ENCODE results near the gene DNAJC4. TPM values are rescaled to one million over a fixed set of nuclear protein-coding genes. Genes with fewer than 3 reads are reported as not detected.
A peak's percentile ranks its signal among the peaks of the same experiment; 100 is the strongest.

Gene DNAJC4
- total and polyA plus RNA-seq, 2 of the 8 experiments (the other 6 are each of a cell fraction or from before 2014, with no cell fraction given) = 14.6 to 31.0 TPM

DNA sequence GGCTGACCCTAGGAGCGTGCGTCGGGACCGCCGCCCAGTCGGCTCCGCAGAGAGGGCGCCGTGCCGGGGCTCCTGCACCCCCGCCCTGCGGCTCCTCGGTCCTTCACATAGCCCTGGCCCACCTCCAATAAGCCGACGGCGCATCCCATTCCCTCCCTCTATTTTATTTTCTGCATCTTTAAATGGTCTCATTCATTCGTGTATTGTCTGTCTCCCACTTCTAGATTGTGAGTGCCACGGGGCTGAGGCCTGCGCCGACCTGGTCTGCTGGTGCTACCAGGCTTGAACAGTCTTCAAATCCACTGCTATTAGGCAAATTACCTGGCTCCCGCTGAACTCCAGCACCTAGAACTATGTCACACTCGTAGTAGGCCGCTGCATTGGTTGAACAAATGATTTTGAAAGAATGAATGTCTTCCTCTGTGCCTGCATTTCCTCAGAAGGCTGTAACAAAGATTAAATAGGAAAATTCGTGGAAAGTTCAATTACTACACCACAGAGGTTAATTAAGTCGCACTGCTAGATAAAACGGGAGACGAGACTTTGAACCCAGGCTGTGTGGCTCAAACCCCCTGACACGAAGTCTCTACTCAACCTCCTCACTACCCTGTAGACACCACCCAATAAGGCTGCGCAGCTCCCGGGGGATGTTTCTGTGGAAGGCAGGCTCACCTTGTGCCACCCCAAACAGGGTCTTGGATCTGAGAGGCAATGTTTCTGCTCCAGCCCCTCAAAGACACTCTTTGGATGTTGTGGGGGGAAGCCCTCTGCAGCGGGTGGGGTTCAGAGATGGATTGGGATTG, 17.6 kb downstream of the DNAJC4 start:
- Histone ChIP-seq H2AFZ (ENCODE audit: low read length) (no peak overlapping the region), H3K14ac (ENCODE audit: insufficient read length) (no peak overlapping the region), H4K8ac (ENCODE audit: extremely low read depth, insufficient read depth, low read length) (peak overlapping the region; percentile 63; the same call in 1 of the 2 replicates), H3K9ac (replicated peaks in 1 of 4; ENCODE audit: extremely low read depth in 1 of 4, low read depth in 3 of 4, low read length in 3 of 4) (no peak overlapping the region), H3K36me3 (ENCODE audit: control insufficient read depth in 2 of 4, insufficient read depth in 4 of 4, low read length in 3 of 4) (peaks cover 0 to 17% (median 4%) of the 10 kb centered on the region in 4 experiments; a peak in 4 of 8 replicates), H3K27ac (ENCODE audit: low read depth, low read length) (no peak overlapping the region), H3K4me3 (ENCODE audit: extremely low read depth in 1 of 4, insufficient read depth in 2 of 4, low read depth in 3 of 4, low read length in 4 of 4) (peak overlapping the region; percentile 56 to 83 (median 70); a peak in 7 of 8 replicates), H4K91ac (replicated peaks; ENCODE audit: insufficient read length, low read length) (peak overlapping the region; percentile 54), H2BK12ac (ENCODE audit: low read depth, low read length) (peak overlapping the region; percentile 82; the same call in 1 of the 2 replicates), H2BK20ac (ENCODE audit: low read length) (0 out of 2 replicates have a peak overlapping the region, but pooled peaks have one; percentile 16), H3K4ac (replicated peaks; ENCODE audit: insufficient read length, low read depth, low read length) (peak overlapping the region; percentile 73), H3K27me3 (replicated peaks in 1 of 4; ENCODE audit: control insufficient read depth in 3 of 4, extremely low read depth in 1 of 4, insufficient read depth in 3 of 4, low read length in 3 of 4) (no peaks in the 10 kb centered on the region), H3K23ac (ENCODE audit: insufficient read length) (no peak overlapping the region), H3K18ac (ENCODE audit: extremely low read depth, low read length) (peak overlapping the region; percentile 62), H4K5ac (ENCODE audit: insufficient read length, low read depth, low read length) (peak overlapping the region; percentile 12), H3K4me1 (replicated peaks in 1 of 4; ENCODE audit: control insufficient read depth in 3 of 4, insufficient read depth in 4 of 4, low read length in 3 of 4) (peaks cover 0 to 45% (median 36%) of the 10 kb centered on the region in 4 experiments; a peak in 6 of 7 replicates), H3K9me3 (ENCODE audit: insufficient read depth in 2 of 2, low read depth in 1 of 2, low read length in 1 of 2) (no peaks in the 10 kb centered on the region), H3K4me2 (ENCODE audit: insufficient read depth in 1 of 2, low read depth in 2 of 2, low read length in 2 of 2) (peak overlapping the region; percentile 73 to 99), H2BK15ac (ENCODE audit: low read length) (peak overlapping the region; percentile 95), H4K20me1 (replicated peaks in 1 of 2; ENCODE audit: control insufficient read depth in 1 of 2, insufficient read depth in 2 of 2, low read length in 2 of 2) (peaks cover 2 to 17% of the 10 kb centered on the region in 2 experiments), H3K79me1 (ENCODE audit: low read depth, low read length) (peaks cover 6% of the 10 kb centered on the region), H3K56ac (replicated peaks; ENCODE audit: insufficient read length, low read depth, low read length) (peak overlapping the region; percentile 5), H3K23me2 (ENCODE audit: low read depth, low read length) (peaks cover 20% of the 10 kb centered on the region), H3K79me2 (ENCODE audit: control insufficient read depth in 1 of 2, insufficient read depth in 2 of 2, low read length in 2 of 2) (peaks cover 6 to 27% of the 10 kb centered on the region in 2 experiments; a peak in 3 of 4 replicates), H2BK120ac (replicated peaks; ENCODE audit: low read depth, low read length) (peak overlapping the region; percentile 18), H2BK5ac (ENCODE audit: low read depth, low read length) (peak overlapping the region; percentile 88; the same call in 1 of the 2 replicates), H2AK5ac (ENCODE audit: low read depth, low read length) (peak overlapping the region; percentile 32; the same call in 1 of the 2 replicates)
- DNase-seq (ENCODE audit: low read depth in 1 of 2, low spot score in 2 of 2) (no peak), FAIRE-seq (no peak)
- ChIA-PET POLR2A (ENCODE audit: partially characterized antibody) (interaction anchor here (0.7 to 13.1 kb wide), 18 partner anchors 11 to 331 kb away, joined by 3 to 352 read pairs (median 4); partner anchors contain the start of genes BAD, DNAJC4, ESRRA and FERMT3), CTCF (ENCODE audit: partially characterized antibody) (interaction anchor here (0.8 to 10.0 kb wide), 11 partner anchors 14 to 1007 kb away, joined by 3 to 102 read pairs (median 5); partner anchors contain the start of genes CATSPERZ, ESRRA, FERMT3 and NUDT22)
- WGBS, 2 experiments (ENCODE audit: extremely low coverage in 1 of 2, insufficient coverage in 1 of 2, insufficient read length in 1 of 2, insufficient replicate concordance in 2 of 2, low coverage in 1 of 2, low lambda C conversion rate in 2 of 2, missing lambda C conversion rate in 1 of 2) = 40% methylated on average over 31 of the region's 31 CpGs; no CpG with 5 or more reads in 1 of the 2 experiments
- TF ChIP-seq TBP (IDR thresholded peaks at IDR 0.05; ENCODE audit: low read depth, low read length) (no peak), CHD1 (IDR thresholded peaks at IDR 0.05; ENCODE audit: low read depth, low read length) (no peak), SP2 (IDR thresholded peaks at IDR 0.05; ENCODE audit: low read length) (no peak), POLR2AphosphoS5 (IDR thresholded peaks at IDR 0.05; ENCODE audit: low read depth, low read length) (no peak), POLR2A (IDR thresholded peaks at IDR 0.05; ENCODE audit: control extremely low read depth in 1 of 2, low read depth in 2 of 2, low read length in 2 of 2) (no peak), CEBPB (IDR thresholded peaks at IDR 0.05; ENCODE audit: low read depth, low read length) (no peak), GTF2F1 (IDR thresholded peaks at IDR 0.05; ENCODE audit: borderline replicate concordance, low read depth, low read length) (no peak), KDM4A (IDR thresholded peaks at IDR 0.05; ENCODE audit: low read depth, low read length, severe bottlenecking) (no peak), CREB1 (IDR thresholded peaks at IDR 0.05) (no peak), TAF7 (optimal IDR thresholded peaks at IDR 0.05; ENCODE audit: borderline replicate concordance, low read depth, low read length) (no peak)
- TF ChIP-seq, protein P1, sequence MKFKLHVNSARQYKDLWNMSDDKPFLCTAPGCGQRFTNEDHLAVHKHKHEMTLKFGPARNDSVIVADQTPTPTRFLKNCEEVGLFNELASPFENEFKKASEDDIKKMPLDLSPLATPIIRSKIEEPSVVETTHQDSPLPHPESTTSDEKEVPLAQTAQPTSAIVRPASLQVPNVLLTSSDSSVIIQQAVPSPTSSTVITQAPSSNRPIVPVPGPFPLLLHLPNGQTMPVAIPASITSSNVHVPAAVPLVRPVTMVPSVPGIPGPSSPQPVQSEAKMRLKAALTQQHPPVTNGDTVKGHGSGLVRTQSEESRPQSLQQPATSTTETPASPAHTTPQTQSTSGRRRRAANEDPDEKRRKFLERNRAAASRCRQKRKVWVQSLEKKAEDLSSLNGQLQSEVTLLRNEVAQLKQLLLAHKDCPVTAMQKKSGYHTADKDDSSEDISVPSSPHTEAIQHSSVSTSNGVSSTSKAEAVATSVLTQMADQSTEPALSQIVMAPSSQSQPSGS (IDR thresholded peaks at IDR 0.05; ENCODE audit: low read length) = no peak

Measured in H1 (cell line).